IMR-90 (cell line): ENCODE results near the gene PGPEP1. TPM values are rescaled to one million over a fixed set of nuclear protein-coding genes. Genes with fewer than 3 reads are reported as not detected.
A peak's percentile ranks its signal among the peaks of the same experiment; 100 is the strongest.

Experiments used
- ATAC-seq: fragments of 200-7000 bp; cut with Tn5 transposase; 2 replicates; pipeline ENCODE4 v1.9.1; 2020; ENCODE audit warnings: low read depth, mild to moderate bottlenecking, moderate library complexity
- BruUV-seq: library from RNA; stranded (reverse); fragments of 400-500 nt; replicated peaks from 2 replicates; lab custom pipeline; 2021; lab: Mats Ljungman, UMichigan
- CTCF ChIA-PET: fragments of 300-600 bp; formaldehyde crosslinking; extraction: SDS; loops from one replicate; lab custom pipeline; 2021; ENCODE audit warnings: antibody characterized with exemption; lab: Yijun Ruan, JAX
- POLR2A ChIA-PET: fragments of 300-600 bp; sonication (Branson Sonifier 250); formaldehyde crosslinking; loops from one replicate; lab custom pipeline; 2022; ENCODE audit warnings: antibody characterized with exemption; ENCODE audit not compliant: unreplicated experiment; lab: Charles Lee
- DNase-seq: peaks from one replicate; pipeline ENCODE4 v3.0.0; 2013
- H2AFZ ChIP-seq: replicated peaks from 2 replicates; pipeline ENCODE3; 2013; ENCODE audit warnings: low read length, mild to moderate bottlenecking; ENCODE audit not compliant: poor library complexity
- H2AK5ac ChIP-seq: 2 replicates; pipeline ENCODE4 v1.6.1; 2013; ENCODE audit warnings: low read depth, low read length, inconsistent platforms
- H2AK9ac ChIP-seq: replicated peaks from 2 replicates; pipeline ENCODE3; 2013; ENCODE audit warnings: mild to moderate bottlenecking, low read depth, low read length, moderate library complexity; ENCODE audit not compliant: poor library complexity
- H2BK120ac ChIP-seq: 2 replicates; pipeline ENCODE4 v1.6.1; 2013; ENCODE audit warnings: low read depth, low read length, inconsistent platforms
- H2BK15ac ChIP-seq: 3 replicates; pipeline ENCODE4 v1.6.1; 2013; ENCODE audit warnings: low read depth, low read length, inconsistent platforms
- H2BK20ac ChIP-seq: 2 replicates; pipeline ENCODE4 v1.6.1; 2013; ENCODE audit warnings: low read depth, mild to moderate bottlenecking, inconsistent platforms, low read length, moderate library complexity
- H2BK5ac ChIP-seq: 2 replicates; pipeline ENCODE4 v1.6.1; 2013; ENCODE audit warnings: mild to moderate bottlenecking, low read depth, low read length, inconsistent platforms; ENCODE audit not compliant: poor library complexity, severe bottlenecking
- H3K14ac ChIP-seq: replicated peaks from 2 replicates; pipeline ENCODE4 v1.6.1; 2013; ENCODE audit warnings: low read depth, low read length, inconsistent platforms
- H3K18ac ChIP-seq: 2 replicates; pipeline ENCODE4 v1.6.1; 2013; ENCODE audit warnings: low read depth, low read length, control low read depth
- H3K23ac ChIP-seq: 2 replicates; pipeline ENCODE4 v1.6.1; 2013; ENCODE audit warnings: low read depth, low read length, inconsistent platforms
- H3K27ac ChIP-seq: 2 replicates; pipeline ENCODE4 v1.5.1; 2013; ENCODE audit warnings: mild to moderate bottlenecking, control low read depth, low read length; ENCODE audit not compliant: insufficient read depth
- H3K27me3 ChIP-seq: 2 replicates; pipeline ENCODE4 v1.6.1; 2013; ENCODE audit warnings: low read length; ENCODE audit not compliant: control insufficient read depth, insufficient read depth
- H3K36me3 ChIP-seq: 2 replicates; pipeline ENCODE4 v1.6.1; 2013; ENCODE audit warnings: low read length, mixed read lengths; ENCODE audit not compliant: control insufficient read depth, insufficient read depth
- H3K4ac ChIP-seq: 2 replicates; pipeline ENCODE4 v1.6.1; 2013; ENCODE audit warnings: low read depth, low read length, inconsistent platforms
- H3K4me1 ChIP-seq: 2 replicates; pipeline ENCODE4 v1.6.1; 2013; ENCODE audit warnings: low read length, mixed read lengths; ENCODE audit not compliant: control insufficient read depth, insufficient read depth
- H3K4me2 ChIP-seq: 2 replicates; pipeline ENCODE4 v1.6.1; 2013; ENCODE audit warnings: low read depth, mild to moderate bottlenecking, control low read depth, low read length, moderate library complexity
- H3K4me3 ChIP-seq: 2 replicates; pipeline ENCODE4 v1.5.1; 2013; ENCODE audit warnings: low read depth, mild to moderate bottlenecking, control low read depth, low read length, moderate library complexity; ENCODE audit not compliant: insufficient read depth
- H3K56ac ChIP-seq: 2 replicates; pipeline ENCODE4 v1.6.1; 2013; ENCODE audit warnings: low read length, inconsistent platforms; ENCODE audit not compliant: insufficient read depth; ENCODE audit errors: extremely low read depth
- H3K79me1 ChIP-seq, 2 experiments: 2 replicates each; pipeline ENCODE4 v1.6.1; 2013; ENCODE audit warnings: low read length in 2 of 2, inconsistent platforms in 1 of 2, low read depth in 1 of 2
- H3K9ac ChIP-seq: 2 replicates; pipeline ENCODE4 v1.6.1; 2013; ENCODE audit warnings: low read depth, low read length, control low read depth
- H3K9me1 ChIP-seq: 2 replicates; pipeline ENCODE4 v1.6.1; 2013; ENCODE audit warnings: low read length, inconsistent platforms; ENCODE audit not compliant: insufficient read depth
- H3K9me3 ChIP-seq: 2 replicates; pipeline ENCODE4 v1.6.1; 2013; ENCODE audit warnings: low read length; ENCODE audit not compliant: control insufficient read depth, insufficient read depth
- H4K20me1 ChIP-seq: 2 replicates; pipeline ENCODE4 v1.6.1; 2013; ENCODE audit warnings: low read length, inconsistent platforms; ENCODE audit not compliant: insufficient read depth
- H4K5ac ChIP-seq: 2 replicates; pipeline ENCODE4 v1.6.1; 2013; ENCODE audit warnings: mild to moderate bottlenecking, low read depth, low read length, control low read depth
- H4K8ac ChIP-seq, 2 experiments: 2 replicates each; pipeline ENCODE4 v1.6.1; 2013; ENCODE audit warnings: low read depth in 2 of 2, low read length in 2 of 2, control low read depth in 1 of 2, inconsistent platforms in 1 of 2
- H4K91ac ChIP-seq: 2 replicates; pipeline ENCODE4 v1.6.1; 2013; ENCODE audit warnings: low read depth, low read length, inconsistent platforms; ENCODE audit not compliant: insufficient read depth
- BHLHE40 ChIP-seq: fragments of 150-350 bp; IDR thresholded peaks from 2 replicates; pipeline ENCODE4 v1.6.1; 2016; ENCODE audit warnings: mild to moderate bottlenecking, low read depth, low read length
- CTCF ChIP-seq: conservative IDR thresholded peaks from 2 replicates; pipeline ENCODE4 v1.5.1; 2012; ENCODE audit warnings: mild to moderate bottlenecking, low read depth, low read length, improper control_type of control experiment
- ELK1 ChIP-seq: fragments of 150-350 bp; IDR thresholded peaks from 2 replicates; pipeline ENCODE4 v1.6.1; 2016; ENCODE audit warnings: low read depth, mild to moderate bottlenecking, low read length, moderate library complexity, borderline replicate concordance
- FOS ChIP-seq: fragments of 150-350 bp; IDR thresholded peaks from 2 replicates; pipeline ENCODE4 v1.6.1; 2016; ENCODE audit warnings: low read depth, low read length
- MAFK ChIP-seq: IDR thresholded peaks from 2 replicates; pipeline ENCODE4 v1.6.1; 2012; ENCODE audit warnings: low read depth, low read length, improper control_type of control experiment
- MXI1 ChIP-seq: IDR thresholded peaks from 2 replicates; pipeline ENCODE4 v1.6.1; 2012; ENCODE audit warnings: low read depth, mild to moderate bottlenecking, low read length, moderate library complexity, borderline replicate concordance
- POLR2A ChIP-seq: IDR thresholded peaks from 2 replicates; pipeline ENCODE4 v1.6.1; 2012; ENCODE audit warnings: mild to moderate bottlenecking, low read depth, low read length
- RAD21 ChIP-seq: IDR thresholded peaks from 2 replicates; pipeline ENCODE4 v1.6.1; 2012; ENCODE audit warnings: low read length, improper control_type of control experiment
- RCOR1 ChIP-seq: IDR thresholded peaks from 2 replicates; pipeline ENCODE4 v1.6.1; 2012; ENCODE audit warnings: mild to moderate bottlenecking, low read length, improper control_type of control experiment; ENCODE audit not compliant: insufficient replicate concordance
- RFX5 ChIP-seq: IDR thresholded peaks from 2 replicates; pipeline ENCODE4 v1.8.0; 2012; ENCODE audit warnings: low read depth, mild to moderate bottlenecking, low read length, moderate library complexity
- SMC3 ChIP-seq: fragments of 150-350 bp; IDR thresholded peaks from 2 replicates; pipeline ENCODE4 v1.6.1; 2016; ENCODE audit warnings: low read depth, mild to moderate bottlenecking, antibody characterized with exemption, low read length, moderate library complexity
- USF2 ChIP-seq: fragments of 150-350 bp; IDR thresholded peaks from 2 replicates; pipeline ENCODE4 v1.6.1; 2017; ENCODE audit warnings: mild to moderate bottlenecking, antibody characterized with exemption, low read length, low read depth
- WGBS, 2 experiments: methylation state at CpG; one replicate each; pipeline versions ENCODE4 v1.1.5 to v1.1.7; 2013; ENCODE audit warnings: missing lambda C conversion rate in 2 of 2; ENCODE audit not compliant: insufficient read length in 1 of 2; ENCODE audit errors: extremely low coverage in 2 of 2; 5-methylcytosine and 5-hydroxymethylcytosine counted together
- dilution Hi-C: fragments of 300-500 bp; cut with HindIII; formaldehyde crosslinking; loops from one replicate; pipeline ENCODE4 v1.14.3; 2018; ENCODE audit warnings: low sequenced_read_pairs; ENCODE audit not compliant: unreplicated experiment
- in situ Hi-C: fragments of 300-500 bp; cut with MboI; formaldehyde crosslinking; loops from 3 replicates; pipeline ENCODE4 v1.14.3; 2019; ENCODE audit warnings: low sequenced_read_pairs, inconsistent platforms, mixed read lengths
- intact Hi-C: fragments of 100-400 bp; cut with micrococcal nuclease; formaldehyde crosslinking; loops from 2 replicates; pipeline ENCODE4 v1.10.0; 2022
- polyA plus RNA-seq, 3 experiments: library from polyadenylated mRNA; depleted of rRNA; stranded (reverse); fragments of >200 nt; gene quantifications; 2 replicates each; pipeline ENCODE4 v1.2.3, GENCODE V29; 2012; ENCODE audit warnings: low replicate concordance in 1 of 3
- total RNA-seq: library from RNA; depleted of rRNA; stranded (reverse); fragments of >200 nt; gene quantifications from 2 replicates; pipeline ENCODE4 v1.2.3, GENCODE V29; 2012

PGPEP1 gene
- total and polyA plus RNA-seq, 2 of the 4 experiments (the other 2 are of a cell fraction), result 11.8 to 14.3 TPM

GRCh38 chr19:18295034-18295451 lies 45.4 kb upstream of the PGPEP1 start:
- Histone ChIP-seq H3K4me2 (no peak overlapping the region), H3K56ac (no peak overlapping the region), H3K14ac (no peak overlapping the region), H3K36me3 (no peaks in the 10 kb centered on the region), H3K9me3 (no peaks in the 10 kb centered on the region), H2BK120ac (no peak overlapping the region), H3K4me3 (no peak overlapping the region), H4K20me1 (no peaks in the 10 kb centered on the region), H3K9ac (no peak overlapping the region), H3K79me1 (peaks cover 0 to 4% of the 10 kb centered on the region in 2 experiments; a peak in 1 of 4 replicates), H2AK5ac (peak overlapping the region; percentile 43; the same call in 1 of the 2 replicates), H2AFZ (no peak overlapping the region), H2BK20ac (no peak overlapping the region), H2AK9ac (peak overlapping the region; percentile 72), H3K18ac (no peak overlapping the region), H4K8ac (no peak overlapping the region), H3K9me1 (0 out of 2 replicates have a peak, but pooled peaks cover 9% of the 10 kb centered on the region), H2BK15ac (no peak overlapping the region), H3K23ac (no peak overlapping the region), H4K91ac (no peak overlapping the region), H3K4me1 (peaks cover 28% of the 10 kb centered on the region), H2BK5ac (peak overlapping the region; percentile 50), H4K5ac (no peak overlapping the region), H3K27ac (no peak overlapping the region), H3K4ac (no peak overlapping the region), H3K27me3 (no peaks in the 10 kb centered on the region)
- ChIA-PET POLR2A (no interaction called here), CTCF (no interaction called here)
- intact Hi-C loops, result no loop called here
- TF ChIP-seq USF2, result no peak
- no peak for TF ChIP-seq SMC3
- no peak for TF ChIP-seq CTCF
- no peak for TF ChIP-seq BHLHE40
- no peak for TF ChIP-seq RCOR1
- no peak for TF ChIP-seq POLR2A
- TF ChIP-seq ELK1, result no peak
- TF ChIP-seq MAFK, result no peak
- TF ChIP-seq FOS, result no peak
- no peak for TF ChIP-seq RAD21
- no peak for TF ChIP-seq MXI1
- TF ChIP-seq RFX5, result no peak
- dilution Hi-C loops, result no loop called here
- ATAC-seq (no peak), DNase-seq (no peak)
- no TSS peak for BruUV-seq
- WGBS, 2 experiments, result 97% methylated on average over 4 of the region's 4 CpGs; no CpG with 5 or more reads in 1 of the 2 experiments
- in situ Hi-C loops, result no loop called here
